ENCODE results near the gene SMAGP. TPM values are rescaled to one million over a fixed set of nuclear protein-coding genes. Genes with fewer than 3 reads are reported as not detected.

Gene SMAGP
- total RNA-seq, 4 donors from 2014 or later, result 31.6 to 68.7 (median 46.8) TPM

- 87% methylated on average over 9 of the region's 9 CpGs for WGBS
- no peak for TF ChIP-seq POLR2A (IDR thresholded peaks at IDR 0.05)
- TF ChIP-seq EP300 (IDR thresholded peaks at IDR 0.05), result no peak
- no peak for TF ChIP-seq CTCF (IDR thresholded peaks at IDR 0.05)
- no peak for TF ChIP-seq POLR2AphosphoS5 (IDR thresholded peaks at IDR 0.05)
- no peak for DNase-seq (ENCODE audit: low spot score in 2 of 2)
- Histone ChIP-seq H3K36me3 (peaks cover 33% of the 10 kb centered on the region), H3K9me3 (no peaks in the 10 kb centered on the region), H3K27me3 (no peaks in the 10 kb centered on the region), H3K4me3 (no peak overlapping the region), H3K27ac (no peak overlapping the region), H3K4me1 (no peaks in the 10 kb centered on the region)
Observed at GRCh38 chr12:51196547-51196946, 73.7 kb downstream of the SMAGP start.

GRCh38 chr12:51195841-51196240, 74.4 kb downstream of the SMAGP start:
- 94% methylated on average over 2 of the region's 7 CpGs for WGBS
- no peak for DNase-seq (ENCODE audit: low spot score in 2 of 2)
- TF ChIP-seq POLR2A (IDR thresholded peaks at IDR 0.05), result no peak
- TF ChIP-seq EP300 (IDR thresholded peaks at IDR 0.05), result no peak
- no peak for TF ChIP-seq CTCF (IDR thresholded peaks at IDR 0.05)
- no peak for TF ChIP-seq POLR2AphosphoS5 (IDR thresholded peaks at IDR 0.05)
- H3K9me3 ChIP-seq, result no peaks in the 10 kb centered on the region
- no peak overlapping the region for H3K27ac ChIP-seq
- H3K36me3 ChIP-seq, result peaks cover 40% of the 10 kb centered on the region
- H3K4me1 ChIP-seq, result no peaks in the 10 kb centered on the region
- H3K27me3 ChIP-seq, result no peaks in the 10 kb centered on the region
- no peak overlapping the region for H3K4me3 ChIP-seq

Other genes with a start within 250 kb of the SMAGP start
- 100 to 1,000 TPM in 1 of 4 donors, 10 to 100 TPM in 3; 39.0 to 108 (median 60.2) TPM for gene SLC11A2, start 244.0 kb downstream of the SMAGP start, total RNA-seq
- 10 to 100 TPM; 38.5 to 93.2 (median 72.3) TPM for gene LETMD1, start 222.1 kb downstream of the SMAGP start, total RNA-seq
- 10 to 100 TPM; 16.5 to 23.3 (median 20.3) TPM for gene CSRNP2, start 186.8 kb downstream of the SMAGP start, total RNA-seq
- gene TFCP2, start 97.3 kb downstream of the SMAGP start, total RNA-seq, result 10 to 100 TPM; 15.0 to 24.2 (median 18.8) TPM
- gene POU6F1, start 52.4 kb downstream of the SMAGP start, total RNA-seq, result 10 to 100 TPM in 2 of 4 donors, 1 to 10 TPM in 2; 9.4 to 36.5 (median 13.6) TPM
- 100 to 1,000 TPM; 232 to 396 (median 260) TPM for gene DAZAP2, start 31.6 kb downstream of the SMAGP start, total RNA-seq
- 1 to 10 TPM in 2 of 4 donors, under 1 TPM in 2; 0.68 to 1.9 (median 1.3) TPM for gene BIN2, start 53.8 kb upstream of the SMAGP start, total RNA-seq
- not detected for gene CELA1, start 76.3 kb upstream of the SMAGP start, total RNA-seq
- gene GALNT6, start 121.0 kb upstream of the SMAGP start, total RNA-seq, result 10 to 100 TPM in 1 of 4 donors, 1 to 10 TPM in 3; 2.0 to 33.8 (median 8.8) TPM
- 1 to 10 TPM in 2 of 4 donors, not detected in 2; 1.1 to 2.2 TPM for gene SLC4A8, start 154.4 kb upstream of the SMAGP start, total RNA-seq

Data from suprapubic skin (tissue), 4 donors.